GM21576 (cell line): Measurements from ENCODE around the gene TMEM86A.

Source experiments
- ATAC-seq: cut with Tn5 transposase; IDR thresholded peaks from one replicate; pipeline ENCODE4 v1.9.1; 2021; ENCODE audit warnings: mild to moderate bottlenecking, moderate library complexity; ENCODE audit not compliant: unreplicated experiment

Gene TMEM86A

DNA sequence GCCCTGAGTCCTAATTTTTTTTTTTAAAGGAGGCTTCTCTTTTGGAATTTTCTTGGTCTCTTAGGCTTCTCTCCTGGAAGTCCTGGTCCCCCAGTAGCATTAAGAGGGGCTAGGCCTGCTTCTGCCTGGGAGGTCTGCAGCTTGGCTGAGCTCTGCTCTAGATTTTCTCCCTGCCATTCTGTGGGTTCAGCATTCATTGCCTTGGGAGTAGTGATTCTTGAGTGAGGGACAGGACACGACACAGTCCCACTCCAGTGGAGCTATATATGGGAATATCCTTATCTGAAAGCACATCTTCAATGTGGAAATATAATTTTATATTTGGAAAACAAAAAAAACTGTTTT lies 23.7 kb downstream of the TMEM86A start:
- no peak for ATAC-seq

DNA sequence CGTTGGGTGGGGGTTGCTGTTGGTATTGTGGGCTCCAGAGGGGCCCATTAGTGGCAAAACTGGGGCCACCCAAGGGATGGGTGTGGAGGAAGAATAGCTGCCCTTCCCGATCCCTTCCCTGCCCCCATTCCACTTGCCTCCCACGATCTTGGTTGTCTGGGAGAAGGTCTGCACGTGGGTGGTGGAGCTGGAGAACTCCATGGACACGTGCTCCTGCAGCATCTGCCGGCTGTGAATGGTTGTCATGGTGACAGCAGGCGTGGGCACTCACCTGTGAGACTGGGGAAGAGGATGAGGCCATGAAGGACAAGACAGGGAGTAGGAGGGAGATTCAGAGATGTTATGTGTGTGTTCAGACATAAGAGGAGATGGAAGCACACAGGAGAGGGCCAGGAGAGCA lies 25.4 kb downstream of the TMEM86A start:
- no peak for ATAC-seq

DNA sequence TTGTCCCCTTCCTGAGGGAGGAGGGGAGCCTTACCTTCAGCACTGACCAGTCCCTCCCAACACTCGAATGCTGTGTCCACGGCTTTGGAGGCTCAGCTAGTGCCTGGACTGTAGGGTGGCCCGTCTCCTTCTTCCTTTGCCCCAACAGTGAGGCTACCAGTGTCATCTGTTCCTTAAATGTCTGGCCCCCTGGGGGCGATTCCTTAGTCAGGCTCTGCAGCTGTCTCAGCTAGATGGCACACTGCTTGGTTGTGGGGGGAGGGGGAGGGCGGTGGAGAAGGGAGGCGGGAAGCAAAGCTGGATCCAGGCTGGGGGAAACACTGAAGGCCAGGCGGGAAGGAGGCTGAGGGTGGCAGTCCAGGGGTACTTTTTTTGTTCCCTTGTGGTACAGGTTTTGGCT lies 27.5 kb downstream of the TMEM86A start, which contains the start of gene IGSF22:
IGSF22 (minus strand) TSS at position 149 of the 400 bp plus-strand sequence. CDS start 1,952 bp downstream, outside the sequence.
- no peak for ATAC-seq

DNA sequence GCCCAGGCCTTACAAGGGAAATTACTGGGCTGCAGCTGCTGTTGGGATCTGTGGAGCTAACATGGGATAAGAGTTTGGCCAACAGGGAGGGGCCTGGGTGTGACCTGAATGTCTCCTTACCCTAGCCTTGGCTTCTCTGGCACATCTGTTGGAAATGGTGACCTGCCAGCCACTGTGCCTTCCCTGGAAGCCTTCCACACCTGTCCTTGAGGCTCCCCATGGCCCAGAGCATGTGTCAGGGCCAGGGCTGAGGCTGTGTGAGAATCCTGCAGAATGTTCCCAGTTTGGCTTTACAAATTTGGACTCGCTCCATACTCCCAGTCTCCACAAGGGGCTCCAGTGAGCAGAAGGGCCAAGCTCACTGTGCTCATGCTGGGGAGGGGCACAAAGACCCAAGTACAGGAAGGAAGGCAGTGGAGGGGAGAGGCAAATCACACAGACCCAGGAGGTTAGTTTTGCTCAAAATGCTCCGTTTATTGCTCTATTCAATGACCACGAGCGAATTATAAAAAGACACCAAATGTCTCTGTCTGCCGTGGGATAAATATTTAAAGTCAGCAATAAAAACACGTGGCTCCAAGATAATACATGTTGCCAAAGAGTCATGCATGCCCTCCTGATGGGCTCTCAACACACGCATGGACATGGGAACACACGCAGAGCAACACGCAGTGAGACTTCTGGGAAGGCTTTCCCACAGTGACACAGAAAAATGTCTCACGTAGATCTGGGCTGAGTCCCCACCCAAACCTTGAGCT lies 29.1 kb downstream of the TMEM86A start:
- peak; percentile 61 for ATAC-seq

DNA sequence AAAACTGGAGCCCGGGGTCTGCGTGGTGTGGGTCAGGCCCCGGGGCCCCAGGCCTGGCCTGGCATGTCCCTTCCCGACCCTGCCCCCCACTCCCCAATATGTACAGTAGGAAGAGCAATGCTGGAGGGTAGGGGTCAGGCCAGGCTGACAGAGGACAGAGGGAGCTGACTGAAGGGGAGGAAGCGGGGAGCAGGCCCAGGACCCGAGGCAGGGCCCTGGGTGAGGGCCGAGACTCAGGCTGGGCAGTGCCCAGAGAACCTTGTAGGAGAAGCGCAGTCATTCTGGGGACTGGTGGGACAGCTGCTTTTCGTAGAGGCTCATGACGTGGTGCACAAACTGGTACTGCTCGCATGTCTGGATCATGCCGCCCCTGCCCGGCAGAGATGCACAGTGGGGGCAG lies 30.1 kb downstream of the TMEM86A start:
- no peak for ATAC-seq

DNA sequence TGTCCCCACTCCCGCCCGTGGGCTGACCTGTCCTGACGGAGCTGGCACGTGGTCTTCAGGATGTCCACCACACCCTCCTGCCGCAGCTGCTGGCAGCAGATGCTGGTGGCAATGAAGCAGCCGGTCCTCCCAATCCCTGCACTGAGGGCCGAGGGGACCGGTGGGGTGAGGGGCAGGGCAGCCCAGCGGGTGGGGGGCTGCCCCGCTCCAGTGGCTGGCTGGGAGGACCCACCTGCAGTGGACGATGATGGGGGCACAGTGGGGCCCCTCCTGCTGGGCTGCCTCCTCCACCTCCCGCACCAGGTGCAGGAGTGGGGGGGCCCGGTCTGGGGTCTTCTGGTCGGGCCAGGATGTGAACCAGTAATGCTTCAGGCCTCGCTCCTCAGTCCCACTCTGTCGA lies 30.8 kb downstream of the TMEM86A start:
- no peak for ATAC-seq

DNA sequence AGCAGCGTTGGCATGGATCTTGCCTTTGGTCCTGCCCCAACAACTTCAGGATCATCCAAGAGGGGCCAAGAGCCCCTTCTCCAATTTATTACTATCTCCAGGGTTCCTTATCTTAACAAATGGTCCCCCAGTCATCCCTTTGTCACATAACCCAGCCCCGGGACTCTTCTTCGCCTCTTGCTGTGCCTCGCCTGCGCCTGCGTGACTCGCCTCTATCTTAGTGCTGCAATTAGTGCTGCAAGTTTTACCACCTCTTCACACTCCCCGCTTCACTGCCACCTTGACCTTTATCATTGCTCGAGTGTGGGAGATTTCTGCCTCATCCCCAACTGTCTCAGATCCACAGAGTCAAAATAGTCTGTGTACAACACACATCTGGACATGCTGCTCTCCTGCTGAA lies 31.4 kb downstream of the TMEM86A start:
- ATAC-seq, result no peak

DNA sequence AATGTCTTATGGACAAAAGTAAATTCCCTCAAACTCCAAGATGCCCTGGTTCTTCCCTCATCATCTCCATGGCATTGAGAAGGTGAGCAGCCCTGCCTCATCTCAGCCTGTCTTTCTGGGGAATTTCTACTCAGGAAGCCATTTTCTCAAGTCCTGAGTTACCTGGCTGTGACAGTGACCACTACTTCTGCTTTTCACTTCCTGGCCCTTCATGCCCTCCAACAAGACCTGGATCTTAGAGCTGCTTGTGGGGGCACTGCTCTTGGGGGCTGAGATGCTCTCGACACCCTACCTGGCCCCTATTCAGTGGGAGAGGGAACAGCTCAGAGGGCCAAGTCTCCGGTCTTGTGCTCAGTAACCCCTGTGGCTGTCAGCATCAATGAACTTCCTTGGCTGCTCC lies 32.9 kb downstream of the TMEM86A start:
- ATAC-seq, result no peak

DNA sequence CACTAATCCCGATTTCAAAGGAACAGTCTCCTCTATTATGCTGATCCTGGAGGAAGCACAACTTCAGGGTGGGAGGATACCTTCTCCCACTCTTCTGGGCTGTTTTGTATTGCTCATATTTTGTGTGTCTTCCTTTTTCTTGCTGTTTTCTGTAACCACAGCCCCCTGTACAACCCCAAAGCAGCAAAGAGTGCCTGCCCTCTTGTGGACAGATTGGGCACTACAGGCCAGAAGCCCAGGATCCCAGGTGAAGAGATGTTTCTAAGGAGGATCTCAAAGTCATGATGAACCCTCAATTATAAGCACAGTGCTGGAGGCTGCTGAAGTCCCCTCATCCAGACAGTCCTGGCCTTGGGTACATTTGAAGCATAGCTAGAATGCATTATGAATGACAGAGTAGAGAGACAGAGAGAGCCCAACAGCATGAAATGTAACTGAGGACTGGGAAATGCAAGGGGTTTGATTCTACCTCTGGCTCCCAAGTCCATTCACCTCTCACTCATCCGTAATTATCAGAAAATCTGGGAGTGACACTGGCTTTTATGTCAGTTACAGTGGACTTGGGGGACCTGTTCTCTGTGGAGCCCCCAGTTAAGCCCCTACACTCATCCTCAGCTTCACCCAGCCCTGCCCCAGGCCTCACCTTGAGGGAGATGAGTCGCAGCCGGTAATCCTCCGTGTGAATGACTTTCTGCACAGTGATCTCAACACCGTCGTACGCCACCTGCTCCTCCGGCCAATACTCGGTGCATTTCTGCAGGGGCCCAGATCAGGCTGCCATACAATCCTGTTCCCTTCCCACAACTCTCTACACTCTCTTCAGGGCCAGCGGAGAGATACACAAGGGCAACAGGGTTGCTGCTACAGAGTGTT lies 33.6 kb downstream of the TMEM86A start:
- peak; percentile 70 for ATAC-seq

DNA sequence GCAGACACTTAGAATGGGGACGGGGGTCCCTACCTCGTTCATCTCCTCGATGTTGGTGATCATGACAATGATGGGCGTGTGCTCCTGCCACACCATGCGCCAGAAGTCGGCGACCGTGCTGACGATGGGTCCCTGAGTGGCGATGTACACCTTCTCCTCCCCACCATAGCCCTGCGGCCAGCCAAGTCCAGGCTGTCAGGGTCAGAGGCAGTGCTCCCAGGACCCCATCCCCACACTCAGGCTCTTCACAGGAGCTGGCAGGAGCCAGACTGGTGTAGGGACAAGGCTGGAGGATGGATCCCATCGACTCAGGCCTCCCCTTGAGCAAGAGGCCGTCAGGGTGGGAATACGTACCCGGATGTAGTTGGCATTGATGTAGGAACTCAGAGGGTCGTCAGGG lies 34.6 kb downstream of the TMEM86A start:
- no peak for ATAC-seq

DNA sequence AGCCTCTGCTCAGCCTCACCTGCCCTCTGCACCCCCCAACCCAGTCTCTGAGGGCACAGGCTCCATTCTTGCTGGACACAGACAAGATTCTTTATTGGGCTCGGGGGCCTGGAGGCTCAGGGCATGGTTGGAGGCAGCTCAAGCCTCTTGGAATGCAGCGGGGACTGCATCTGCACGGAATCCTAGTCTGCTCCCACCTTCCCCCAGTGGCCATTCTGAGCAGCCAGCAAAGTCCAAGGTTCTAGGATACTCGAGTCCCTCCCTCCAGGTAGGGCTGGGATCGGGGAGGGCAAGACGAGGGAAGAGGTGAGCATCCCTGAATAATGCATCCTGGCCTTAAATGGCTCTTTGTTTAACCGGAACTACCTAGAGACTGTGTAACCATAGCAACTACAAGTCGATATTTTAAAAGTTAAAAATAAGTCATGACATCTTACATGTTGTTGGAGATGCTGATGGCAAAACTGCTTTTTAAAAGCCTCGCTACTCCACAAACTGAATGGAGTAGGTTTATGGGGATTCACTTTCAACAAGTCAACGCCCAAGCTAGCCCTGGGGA lies 38.1 kb downstream of the TMEM86A start:
- ATAC-seq, result no peak

DNA sequence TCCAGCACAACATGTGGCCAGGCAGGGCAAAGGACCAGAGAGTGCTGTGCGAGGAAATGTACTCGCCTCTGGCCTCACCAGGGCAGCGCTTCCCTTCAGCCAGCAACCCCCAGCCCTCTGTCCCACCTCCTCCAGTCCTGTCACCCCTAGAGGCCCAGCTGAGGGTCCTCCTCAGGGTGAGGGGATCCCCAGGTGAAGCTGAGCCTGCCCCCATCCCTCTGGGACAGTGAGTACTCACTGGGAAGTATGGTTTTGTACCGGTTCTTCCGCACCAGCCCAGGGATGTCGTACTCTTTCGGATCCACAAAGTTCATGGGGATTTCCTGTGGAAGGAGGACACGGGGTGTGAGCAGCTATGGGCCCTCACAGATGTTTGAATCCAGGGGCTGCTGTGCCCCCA lies 39.1 kb downstream of the TMEM86A start:
- ATAC-seq, result no peak

DNA sequence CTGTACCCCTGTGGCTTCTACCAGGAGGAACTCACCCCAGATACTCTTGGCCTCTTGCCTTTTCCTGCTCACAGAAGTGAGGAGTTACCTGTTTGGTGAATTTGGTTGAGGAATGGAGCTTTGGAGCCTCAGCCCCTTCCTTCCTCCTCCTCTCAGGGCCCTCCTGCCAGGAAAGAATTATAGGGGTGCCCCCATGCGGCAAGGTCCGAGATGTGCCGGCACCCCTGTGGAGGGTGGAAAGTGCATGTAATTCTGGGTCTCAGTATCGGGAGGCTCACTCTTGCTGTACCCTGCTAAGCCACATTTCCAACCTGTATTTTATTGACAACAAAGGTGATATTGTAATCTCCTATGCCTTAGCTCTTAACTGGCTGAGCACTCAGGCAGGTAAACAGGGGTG lies 41.1 kb downstream of the TMEM86A start:
- ATAC-seq, result no peak

DNA sequence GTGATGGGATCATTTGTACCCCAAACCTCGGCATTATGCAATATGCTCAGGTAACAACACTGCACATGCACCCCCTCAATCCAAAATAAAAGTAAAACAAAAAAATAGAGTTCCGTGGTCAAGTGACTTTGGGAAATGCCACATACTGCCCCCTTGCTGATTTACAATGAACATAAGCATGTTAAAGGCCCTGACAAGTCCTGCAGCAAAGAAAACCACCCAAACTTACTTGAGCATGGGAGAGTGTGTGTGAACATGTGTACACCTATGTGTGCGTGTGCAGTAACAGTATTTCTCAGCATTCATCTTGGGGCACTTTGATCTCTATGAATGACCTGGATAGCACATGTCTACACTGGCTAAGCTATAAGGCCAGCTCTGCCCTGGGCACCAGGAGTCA lies 43.2 kb downstream of the TMEM86A start:
- ATAC-seq, result no peak

DNA sequence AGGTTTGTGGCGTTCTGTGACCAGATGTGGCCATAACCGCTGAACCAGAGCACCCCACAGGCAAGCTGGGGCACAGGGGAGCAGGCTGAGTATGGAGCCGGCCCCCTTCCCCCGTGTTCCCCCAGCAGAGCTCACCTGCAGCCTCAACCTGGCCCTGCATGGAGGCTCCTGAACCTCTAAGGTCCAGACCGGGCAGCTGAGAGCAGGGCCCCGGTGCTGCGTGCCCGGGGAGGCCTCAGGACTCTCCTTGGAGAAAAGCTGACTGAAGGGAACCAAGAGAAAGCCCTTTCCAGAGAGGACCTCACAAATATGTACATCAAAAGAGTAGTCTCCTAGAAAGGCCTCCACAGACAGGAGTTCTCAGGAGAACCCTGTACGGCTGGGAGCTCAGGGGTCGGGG lies 44.8 kb downstream of the TMEM86A start:
- ATAC-seq, result no peak

DNA sequence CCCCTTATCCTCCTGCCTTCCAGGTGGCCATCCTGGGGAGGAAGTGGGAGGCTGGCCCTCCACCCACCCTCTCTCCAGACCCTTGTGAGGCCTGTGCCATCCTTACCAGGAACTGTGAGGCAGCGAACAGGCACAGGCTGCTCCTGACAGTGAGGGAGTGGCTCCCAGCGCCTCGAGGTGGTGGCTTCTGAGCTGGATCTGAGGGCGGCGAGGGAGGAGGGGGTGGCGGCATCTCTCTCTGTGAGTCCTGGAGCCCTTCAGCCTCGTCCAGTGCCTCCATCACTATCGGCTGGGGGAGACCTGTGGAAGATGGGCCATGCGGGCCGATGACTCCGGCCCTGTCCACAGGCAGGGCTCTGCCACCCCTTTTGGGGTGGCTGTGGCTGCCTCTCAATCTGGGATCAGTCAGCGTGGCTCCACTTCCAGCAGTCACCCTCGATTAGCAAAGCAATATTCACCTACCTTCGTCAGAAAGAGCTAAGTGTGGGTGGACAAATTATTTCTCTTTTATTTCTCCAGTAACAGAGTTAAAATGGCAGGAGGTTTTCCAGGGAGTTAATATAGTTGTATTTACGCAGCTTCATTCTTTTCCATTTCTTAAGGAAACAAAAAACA lies 45.4 kb downstream of the TMEM86A start:
- no peak for ATAC-seq

DNA sequence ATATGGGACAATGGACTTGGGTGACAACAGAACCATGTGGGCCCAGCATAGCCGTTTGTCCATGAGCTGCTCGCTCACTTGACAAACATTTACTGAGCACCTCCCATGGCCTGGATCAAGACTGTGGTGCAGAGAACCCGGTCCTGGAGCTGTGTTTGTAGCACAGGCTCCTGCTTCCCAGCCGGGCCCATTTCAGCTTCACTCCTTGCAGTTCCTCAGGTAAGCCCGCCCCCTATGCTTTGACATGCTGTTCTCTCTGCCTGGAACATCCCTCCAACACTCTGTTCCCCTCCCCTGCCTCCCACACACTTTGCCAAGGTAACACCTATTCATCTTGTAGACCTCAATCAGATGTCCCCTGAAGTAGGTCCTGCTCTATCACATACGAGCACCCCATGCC lies 46.7 kb downstream of the TMEM86A start:
- ATAC-seq, result no peak

DNA sequence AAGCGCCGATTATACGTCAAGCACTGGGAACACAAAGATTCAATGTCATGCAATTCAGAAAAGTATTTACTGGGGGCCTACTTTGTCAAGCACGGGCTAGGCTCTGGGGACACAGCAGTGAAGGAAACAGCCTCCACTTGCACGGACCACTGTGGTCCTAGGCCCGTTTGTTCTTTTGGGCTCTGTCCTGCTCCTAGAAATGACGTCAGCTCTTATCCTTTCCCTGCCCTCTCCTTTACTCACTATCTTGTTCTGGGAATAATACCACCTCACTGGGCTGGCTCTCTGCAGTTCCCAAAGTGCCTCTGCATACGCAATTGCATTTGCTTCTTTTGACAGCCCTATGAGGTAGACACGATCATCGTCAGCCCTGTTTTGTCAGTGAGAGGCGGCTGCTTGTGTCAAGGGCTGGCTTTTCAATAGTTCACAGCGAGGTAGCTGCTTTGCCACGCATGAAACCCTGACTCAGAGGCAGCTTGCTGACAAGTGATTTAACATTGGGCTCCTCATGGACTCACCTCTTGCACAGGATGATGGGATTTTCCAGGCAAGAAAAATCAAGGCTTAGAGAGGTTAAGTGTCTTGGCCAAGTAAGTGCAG lies 50.3 kb downstream of the TMEM86A start:
- ATAC-seq, result no peak

DNA sequence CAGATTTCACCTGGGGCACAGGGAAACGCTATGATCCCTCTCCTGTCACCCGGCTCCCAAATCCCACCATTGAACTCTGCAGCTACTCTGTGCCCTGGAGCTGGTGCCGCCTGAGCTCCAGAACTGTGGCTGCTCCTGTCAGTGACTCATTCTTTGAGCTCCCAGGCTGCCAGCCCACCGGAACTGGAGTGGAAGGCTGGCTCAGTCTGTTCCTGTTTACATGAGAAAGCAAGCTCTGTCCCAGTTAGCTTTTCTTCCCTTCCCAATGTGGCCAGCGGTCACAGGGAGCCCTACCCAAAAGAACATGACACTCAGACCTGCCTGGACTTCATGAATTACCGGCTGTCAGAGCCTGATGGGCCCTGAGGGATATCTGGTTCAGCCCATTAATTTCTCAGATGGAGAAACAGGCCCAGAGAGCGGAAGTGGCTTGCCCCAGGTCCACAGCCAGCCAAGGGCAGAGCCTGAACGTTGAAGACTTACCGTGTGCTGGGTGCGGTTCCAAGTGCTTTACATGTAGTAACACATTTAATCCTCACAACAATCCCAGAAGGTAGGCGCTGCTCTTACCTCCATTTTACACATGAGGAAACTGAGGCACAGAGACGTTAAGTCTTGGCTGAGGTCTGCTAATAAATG lies 51.2 kb downstream of the TMEM86A start:
- ATAC-seq, result no peak

DNA sequence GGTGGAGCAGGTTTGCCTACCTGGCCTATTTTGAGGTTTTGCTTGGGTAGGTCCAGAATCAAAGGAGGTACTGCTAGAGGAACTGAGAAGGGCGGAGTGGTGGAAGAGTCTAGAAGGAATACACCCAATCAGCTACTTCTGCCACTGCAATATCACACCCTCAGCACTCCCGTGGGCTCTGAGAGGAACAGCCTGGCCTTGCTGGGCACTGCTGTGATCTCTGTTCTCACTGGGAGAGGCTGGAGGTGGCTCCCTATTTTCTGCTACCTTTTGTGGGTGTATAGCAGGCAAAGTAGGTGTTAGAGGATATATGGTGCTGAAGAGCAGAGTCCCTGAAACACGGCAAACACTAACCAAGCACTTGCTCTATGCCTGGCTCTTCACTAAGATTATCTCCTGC lies 52.4 kb downstream of the TMEM86A start:
- ATAC-seq, result no peak

DNA sequence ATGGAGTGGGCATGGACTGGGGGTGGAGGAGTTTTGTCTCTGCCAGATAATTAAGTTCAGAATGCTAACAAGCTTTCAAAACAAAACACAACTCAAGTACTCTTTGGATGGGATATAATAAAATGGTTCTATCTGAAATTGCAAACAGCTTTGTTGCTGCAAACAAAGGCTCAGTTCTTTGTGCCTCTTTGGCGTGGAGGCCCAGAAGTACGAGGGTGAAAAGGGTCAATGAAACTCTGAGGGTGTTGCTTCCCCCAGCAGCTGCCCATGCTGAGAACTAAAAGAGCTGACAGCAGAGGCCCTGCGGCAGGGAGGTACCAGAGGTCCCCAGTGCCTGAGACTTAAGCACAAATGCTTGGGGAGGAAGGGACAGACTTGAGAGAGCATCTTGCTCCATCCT lies 53.9 kb downstream of the TMEM86A start:
- ATAC-seq, result no peak
